Parathyroid adenoma (tissue), 2 donors: ENCODE measurements around the gene TLR7.

Experiments used
- H2AFZ ChIP-seq: fragments of 300-600 bp; sonication (generic); one replicate; pipeline ENCODE4 v1.7.0; 2017; ENCODE audit warnings: antibody characterized with exemption, mild to moderate bottlenecking
- H3K27ac ChIP-seq: fragments of 300-600 bp; sonication (generic); one replicate; pipeline ENCODE4 v1.7.0; 2017
- H3K27me3 ChIP-seq: fragments of 300-600 bp; sonication (generic); one replicate; pipeline ENCODE4 v1.7.0; 2017; ENCODE audit warnings: low read length; ENCODE audit not compliant: control insufficient read depth, insufficient read depth
- H3K36me3 ChIP-seq: fragments of 300-600 bp; sonication (generic); one replicate; pipeline ENCODE4 v1.7.0; 2017; ENCODE audit warnings: low read length; ENCODE audit not compliant: control insufficient read depth, insufficient read depth
- H3K4me1 ChIP-seq: fragments of 300-600 bp; sonication (generic); one replicate; pipeline ENCODE4 v1.7.0; 2017; ENCODE audit warnings: control low read depth
- H3K4me2 ChIP-seq: fragments of 300-600 bp; sonication (generic); one replicate; pipeline ENCODE4 v1.7.0; 2017; ENCODE audit warnings: low read length
- H3K4me3 ChIP-seq: fragments of 300-600 bp; sonication (generic); one replicate; pipeline ENCODE4 v1.7.0; 2017; ENCODE audit warnings: low read depth, low read length
- H3K79me2 ChIP-seq: fragments of 300-600 bp; sonication (generic); one replicate; pipeline ENCODE4 v1.7.0; 2017; ENCODE audit warnings: control low read depth
- H3K9ac ChIP-seq: fragments of 300-600 bp; sonication (generic); one replicate; pipeline ENCODE4 v1.7.0; 2017; ENCODE audit warnings: mild to moderate bottlenecking
- H3K9me3 ChIP-seq: fragments of 300-600 bp; sonication (generic); one replicate; pipeline ENCODE4 v1.7.0; 2017; ENCODE audit warnings: low read length; ENCODE audit not compliant: control insufficient read depth
- CTCF ChIP-seq: fragments of 300-600 bp; sonication (generic); IDR thresholded peaks from one replicate; pipeline ENCODE4 v1.7.0; 2017; ENCODE audit warnings: antibody characterized with exemption, mild to moderate bottlenecking
- donor health status: primary hyperparathyroidism.

The TLR7 gene

GRCh38 chrX:12912791-12913482 lies 46.1 kb downstream of the TLR7 start:
- Histone ChIP-seq H3K4me2 (no peak overlapping the region), H3K4me1 (no peaks in the 10 kb centered on the region), H2AFZ (no peak overlapping the region), H3K36me3 (no peaks in the 10 kb centered on the region), H3K9me3 (no peaks in the 10 kb centered on the region), H3K79me2 (no peaks in the 10 kb centered on the region), H3K27me3 (no peaks in the 10 kb centered on the region), H3K9ac (no peak overlapping the region), H3K27ac (no peak overlapping the region), H3K4me3 (no peak overlapping the region)
- no peak for TF ChIP-seq CTCF

GRCh38 chrX:12917753-12918152 lies 50.9 kb downstream of the TLR7 start:
- Histone ChIP-seq H3K9me3 (no peaks in the 10 kb centered on the region), H3K4me1 (no peaks in the 10 kb centered on the region), H3K4me2 (no peak overlapping the region), H3K79me2 (no peaks in the 10 kb centered on the region), H3K27ac (no peak overlapping the region), H3K9ac (no peak overlapping the region), H3K36me3 (no peaks in the 10 kb centered on the region), H3K27me3 (no peaks in the 10 kb centered on the region), H2AFZ (no peak overlapping the region), H3K4me3 (no peak overlapping the region)
- TF ChIP-seq CTCF: no peak

- Histone ChIP-seq H3K9me3 (no peaks in the 10 kb centered on the region), H3K79me2 (no peaks in the 10 kb centered on the region), H3K36me3 (no peaks in the 10 kb centered on the region), H3K9ac (no peak overlapping the region), H3K27ac (no peak overlapping the region), H2AFZ (no peak overlapping the region), H3K4me2 (no peak overlapping the region), H3K27me3 (no peaks in the 10 kb centered on the region), H3K4me3 (no peak overlapping the region), H3K4me1 (no peaks in the 10 kb centered on the region)
- no peak for TF ChIP-seq CTCF
Observed at GRCh38 chrX:12919051-12919450, 52.2 kb downstream of the TLR7 start.

- Histone ChIP-seq H3K4me1 (no peaks in the 10 kb centered on the region), H3K4me3 (no peak overlapping the region), H3K36me3 (no peaks in the 10 kb centered on the region), H3K27me3 (no peaks in the 10 kb centered on the region), H3K79me2 (no peaks in the 10 kb centered on the region), H3K4me2 (no peak overlapping the region), H3K27ac (no peak overlapping the region), H3K9ac (no peak overlapping the region), H3K9me3 (no peaks in the 10 kb centered on the region), H2AFZ (no peak overlapping the region)
- TF ChIP-seq CTCF: no peak
Observed at GRCh38 chrX:12919620-12920019, 52.7 kb downstream of the TLR7 start.

GRCh38 chrX:12920990-12921389 lies 54.1 kb downstream of the TLR7 start:
- Histone ChIP-seq H3K36me3 (no peaks in the 10 kb centered on the region), H3K27ac (no peak overlapping the region), H3K27me3 (no peaks in the 10 kb centered on the region), H3K9ac (no peak overlapping the region), H2AFZ (no peak overlapping the region), H3K4me2 (no peak overlapping the region), H3K79me2 (no peaks in the 10 kb centered on the region), H3K4me1 (no peaks in the 10 kb centered on the region), H3K9me3 (no peaks in the 10 kb centered on the region), H3K4me3 (no peak overlapping the region)
- no peak for TF ChIP-seq CTCF
